ENCODE measurements around the gene LMOD3.
A peak's percentile ranks its signal among the peaks of the same experiment; 100 is the strongest.

Gene LMOD3

DNA sequence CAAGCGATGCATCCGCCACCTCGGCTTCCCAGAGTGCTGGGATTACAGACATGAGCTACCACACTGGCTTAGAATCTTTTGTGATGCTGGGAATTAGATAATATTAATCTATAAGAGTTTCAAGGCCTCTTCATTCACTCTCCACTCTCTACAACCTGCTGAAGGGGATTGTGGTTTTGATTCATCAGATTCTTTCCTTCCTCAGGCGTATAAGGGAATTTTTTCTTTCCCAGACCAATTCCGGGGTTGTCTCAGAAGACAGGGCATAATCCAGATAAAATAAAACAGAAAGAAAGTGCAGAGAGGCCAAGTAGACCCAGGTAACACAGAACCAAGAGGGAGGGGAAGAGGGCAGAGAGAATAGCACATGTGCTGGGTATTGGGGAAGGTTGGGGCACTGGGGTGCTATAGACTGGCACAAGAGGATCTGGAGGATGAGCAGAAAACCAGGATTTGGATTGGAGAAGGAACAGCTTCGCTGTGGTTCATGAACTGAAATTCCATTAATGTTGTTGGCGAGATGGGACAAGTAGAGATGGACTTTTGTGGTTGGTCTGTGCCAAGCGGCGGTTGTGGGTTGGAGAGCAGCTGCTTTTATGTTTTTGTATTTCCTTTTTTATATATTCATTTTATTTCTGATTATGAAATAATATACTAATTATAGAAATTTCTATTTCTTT, 24.8 kb downstream of the LMOD3 start:
- Mint-ChIP-seq H3K27me3 (no peaks in the 10 kb centered on the region), H3K36me3 (ENCODE audit: insufficient read depth) (peaks cover 58% of the 10 kb centered on the region), H3K4me1 (ENCODE audit: low read depth in 2 of 2) (peaks cover 57 to 69% of the 10 kb centered on the region in 2 donors), H3K9me3 (no peaks in the 10 kb centered on the region), H3K27ac (peak overlapping the region; percentile 96 to 99), H3K4me3 (peak overlapping the region; percentile 24 to 52)
- DNase-seq, result no peak
- ATAC-seq (replicated peaks), result no peak

GRCh38 chr3:69096299-69096698, 26.1 kb downstream of the LMOD3 start:
- Mint-ChIP-seq H3K27ac (peak overlapping the region; percentile 96 to 99), H3K27me3 (no peaks in the 10 kb centered on the region), H3K9me3 (no peaks in the 10 kb centered on the region), H3K36me3 (ENCODE audit: insufficient read depth) (peaks cover 53% of the 10 kb centered on the region), H3K4me3 (peak overlapping the region; percentile 36 to 96), H3K4me1 (ENCODE audit: low read depth in 2 of 2) (peaks cover 66 to 73% of the 10 kb centered on the region in 2 donors)
- DNase-seq, result no peak
- ATAC-seq (replicated peaks), result no peak

- Mint-ChIP-seq H3K4me1 (ENCODE audit: low read depth in 2 of 2) (peaks cover 68 to 77% of the 10 kb centered on the region in 2 donors), H3K9me3 (no peaks in the 10 kb centered on the region), H3K27me3 (no peaks in the 10 kb centered on the region), H3K36me3 (ENCODE audit: insufficient read depth) (peaks cover 54% of the 10 kb centered on the region), H3K4me3 (peak overlapping the region; percentile 78 to 96), H3K27ac (peak overlapping the region; percentile 96 to 99)
- DNase-seq (no peak), ATAC-seq (replicated peaks) (no peak)
Observed at GRCh38 chr3:69095636-69096035, 26.8 kb downstream of the LMOD3 start.

GRCh38 chr3:69094467-69095205, 27.8 kb downstream of the LMOD3 start:
- ATAC-seq (replicated peaks), result peak; percentile 11
- peak overlapping the region; percentile 80 to 96 for H3K4me3 Mint-ChIP-seq
- DNase-seq, result no peak
- peak overlapping the region; percentile 96 to 99 for H3K27ac Mint-ChIP-seq
- no peaks in the 10 kb centered on the region for H3K27me3 Mint-ChIP-seq
- H3K4me1 Mint-ChIP-seq (ENCODE audit: low read depth in 2 of 2), result peaks cover 70 to 77% of the 10 kb centered on the region in 2 donors
- H3K9me3 Mint-ChIP-seq, result no peaks in the 10 kb centered on the region
- peaks cover 47% of the 10 kb centered on the region for H3K36me3 Mint-ChIP-seq (ENCODE audit: insufficient read depth)

DNA sequence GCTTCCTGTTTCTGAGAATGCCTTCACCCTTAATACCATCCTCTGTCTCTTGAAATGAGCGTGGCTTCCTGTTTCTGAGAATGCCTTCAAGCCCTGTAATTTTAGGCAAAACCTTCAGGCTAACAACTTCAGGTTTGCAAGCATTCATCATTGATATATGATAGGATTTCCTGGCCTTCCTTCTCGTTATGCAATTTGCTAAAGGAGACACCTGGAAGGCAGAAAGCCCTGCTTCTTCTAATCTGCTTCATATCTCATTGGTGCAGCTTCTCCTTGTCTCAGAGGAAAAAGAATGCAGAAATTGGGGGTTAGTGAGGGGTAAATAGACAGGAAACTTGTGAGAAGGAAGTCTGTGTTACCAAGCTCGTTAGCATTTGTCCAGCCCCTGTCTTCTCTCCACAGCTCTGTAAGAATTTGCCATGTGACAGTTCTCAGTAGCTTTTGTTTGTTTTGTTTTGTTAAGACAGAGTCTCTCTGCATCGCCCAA, 30.3 kb downstream of the LMOD3 start:
- Mint-ChIP-seq H3K36me3 (ENCODE audit: insufficient read depth) (peaks cover 31% of the 10 kb centered on the region), H3K27ac (peak overlapping the region; percentile 96 to 99), H3K27me3 (no peaks in the 10 kb centered on the region), H3K9me3 (no peaks in the 10 kb centered on the region), H3K4me3 (peak overlapping the region; percentile 80 to 96), H3K4me1 (ENCODE audit: low read depth in 2 of 2) (peaks cover 66 to 72% of the 10 kb centered on the region in 2 donors)
- peak in 1 of 3 experiments; percentile 36 for DNase-seq
- ATAC-seq (replicated peaks), result peak; percentile 72

DNA sequence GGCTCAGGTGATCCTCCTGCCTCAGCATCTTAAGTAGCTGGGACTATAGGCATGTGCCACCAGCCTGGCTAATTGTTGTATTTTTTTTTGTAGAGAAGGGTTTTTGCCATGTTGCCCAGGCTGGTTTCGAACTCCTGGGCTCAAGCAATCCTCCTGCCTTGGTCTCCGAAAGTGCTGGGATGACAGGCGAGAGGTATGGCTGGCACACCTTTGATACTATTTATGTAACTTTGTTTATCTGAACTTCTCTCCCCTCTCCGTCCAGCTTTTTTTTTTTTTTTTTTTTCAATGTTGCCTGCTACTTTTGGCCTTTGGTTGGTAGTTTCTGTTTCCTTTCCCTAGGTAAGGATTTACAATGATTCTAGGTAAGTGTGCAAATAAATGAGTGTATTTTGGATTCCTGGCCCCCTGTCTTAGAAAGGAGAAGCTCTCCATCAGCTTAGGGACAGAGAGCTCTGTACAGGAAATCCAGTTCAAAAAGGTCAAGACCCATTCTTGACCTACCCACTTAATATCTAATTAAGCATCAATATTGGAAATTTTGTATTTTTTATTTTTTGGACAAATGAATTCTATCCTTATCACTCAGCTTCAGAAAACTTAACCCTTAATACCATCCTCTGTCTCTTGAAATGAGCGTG, 30.9 kb downstream of the LMOD3 start:
- DNase-seq, result no peak
- H3K27me3 Mint-ChIP-seq, result no peaks in the 10 kb centered on the region
- ATAC-seq (replicated peaks), result no peak
- peaks cover 63 to 70% of the 10 kb centered on the region in 2 donors for H3K4me1 Mint-ChIP-seq (ENCODE audit: low read depth in 2 of 2)
- peak overlapping the region; percentile 80 to 96 for H3K4me3 Mint-ChIP-seq
- peaks cover 26% of the 10 kb centered on the region for H3K36me3 Mint-ChIP-seq (ENCODE audit: insufficient read depth)
- peak overlapping the region; percentile 96 to 99 for H3K27ac Mint-ChIP-seq
- H3K9me3 Mint-ChIP-seq, result no peaks in the 10 kb centered on the region

- Mint-ChIP-seq H3K27ac (peak overlapping the region; percentile 96 to 99), H3K4me1 (ENCODE audit: low read depth in 2 of 2) (peaks cover 59 to 67% of the 10 kb centered on the region in 2 donors), H3K4me3 (peak overlapping the region; percentile 96 to 97), H3K36me3 (ENCODE audit: insufficient read depth) (peaks cover 25% of the 10 kb centered on the region), H3K9me3 (no peaks in the 10 kb centered on the region), H3K27me3 (no peaks in the 10 kb centered on the region)
- ATAC-seq (replicated peaks) (no peak), DNase-seq (no peak)
Observed at GRCh38 chr3:69090021-69090420, 32.4 kb downstream of the LMOD3 start.

GRCh38 chr3:69088063-69088462, 34.3 kb downstream of the LMOD3 start:
- no peaks in the 10 kb centered on the region for H3K9me3 Mint-ChIP-seq
- peaks cover 19% of the 10 kb centered on the region for H3K36me3 Mint-ChIP-seq (ENCODE audit: insufficient read depth)
- H3K4me1 Mint-ChIP-seq (ENCODE audit: low read depth in 2 of 2), result peaks cover 54 to 66% of the 10 kb centered on the region in 2 donors
- DNase-seq (no peak), ATAC-seq (replicated peaks) (no peak)
- H3K27ac Mint-ChIP-seq, result peak overlapping the region; percentile 96 to 99
- no peaks in the 10 kb centered on the region for H3K27me3 Mint-ChIP-seq
- peak overlapping the region; percentile 96 to 97 for H3K4me3 Mint-ChIP-seq

DNA sequence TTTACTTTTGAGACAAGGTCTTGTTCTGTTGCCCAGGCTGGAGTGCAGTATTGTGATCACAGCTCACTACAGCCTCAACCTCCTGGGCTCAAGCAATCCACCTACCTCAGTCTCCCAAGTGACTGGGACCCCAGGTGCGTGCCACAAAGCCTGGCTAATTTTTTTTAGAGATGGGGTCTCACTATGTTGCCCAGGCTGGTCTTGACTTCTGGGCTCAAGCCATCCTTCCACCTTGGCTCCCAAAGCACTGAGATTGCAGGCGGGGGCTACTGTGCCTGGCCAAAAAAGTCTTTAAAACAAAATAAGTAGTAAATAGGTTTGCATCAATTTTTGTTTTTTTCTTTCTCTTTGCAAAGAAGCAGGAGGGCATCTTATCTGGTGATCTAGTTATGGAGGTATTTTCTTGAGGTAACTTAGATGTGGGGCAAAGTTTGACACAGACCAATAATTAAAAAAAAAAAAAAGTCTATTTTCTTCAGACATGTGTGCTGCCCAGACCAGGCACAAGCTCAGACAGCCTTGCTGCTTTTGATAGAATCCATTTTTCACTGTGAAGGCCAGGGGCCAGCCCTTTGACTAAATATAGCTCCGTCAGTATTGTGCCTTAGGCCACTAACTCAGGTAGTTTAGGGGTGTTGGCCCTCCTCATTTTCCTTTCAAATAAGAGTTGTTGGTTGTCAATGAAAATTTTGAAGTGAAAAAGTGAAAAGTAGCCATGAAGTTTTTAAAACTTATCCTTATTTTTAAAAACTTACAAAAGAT, 35.2 kb downstream of the LMOD3 start:
- Mint-ChIP-seq H3K27ac (peak overlapping the region; percentile 96 to 99), H3K4me1 (ENCODE audit: low read depth in 2 of 2) (peaks cover 53 to 68% of the 10 kb centered on the region in 2 donors), H3K27me3 (no peaks in the 10 kb centered on the region), H3K36me3 (ENCODE audit: insufficient read depth) (peaks cover 19% of the 10 kb centered on the region), H3K9me3 (no peaks in the 10 kb centered on the region), H3K4me3 (peak overlapping the region; percentile 96 to 97)
- DNase-seq (no peak), ATAC-seq (replicated peaks) (no peak)

DNA sequence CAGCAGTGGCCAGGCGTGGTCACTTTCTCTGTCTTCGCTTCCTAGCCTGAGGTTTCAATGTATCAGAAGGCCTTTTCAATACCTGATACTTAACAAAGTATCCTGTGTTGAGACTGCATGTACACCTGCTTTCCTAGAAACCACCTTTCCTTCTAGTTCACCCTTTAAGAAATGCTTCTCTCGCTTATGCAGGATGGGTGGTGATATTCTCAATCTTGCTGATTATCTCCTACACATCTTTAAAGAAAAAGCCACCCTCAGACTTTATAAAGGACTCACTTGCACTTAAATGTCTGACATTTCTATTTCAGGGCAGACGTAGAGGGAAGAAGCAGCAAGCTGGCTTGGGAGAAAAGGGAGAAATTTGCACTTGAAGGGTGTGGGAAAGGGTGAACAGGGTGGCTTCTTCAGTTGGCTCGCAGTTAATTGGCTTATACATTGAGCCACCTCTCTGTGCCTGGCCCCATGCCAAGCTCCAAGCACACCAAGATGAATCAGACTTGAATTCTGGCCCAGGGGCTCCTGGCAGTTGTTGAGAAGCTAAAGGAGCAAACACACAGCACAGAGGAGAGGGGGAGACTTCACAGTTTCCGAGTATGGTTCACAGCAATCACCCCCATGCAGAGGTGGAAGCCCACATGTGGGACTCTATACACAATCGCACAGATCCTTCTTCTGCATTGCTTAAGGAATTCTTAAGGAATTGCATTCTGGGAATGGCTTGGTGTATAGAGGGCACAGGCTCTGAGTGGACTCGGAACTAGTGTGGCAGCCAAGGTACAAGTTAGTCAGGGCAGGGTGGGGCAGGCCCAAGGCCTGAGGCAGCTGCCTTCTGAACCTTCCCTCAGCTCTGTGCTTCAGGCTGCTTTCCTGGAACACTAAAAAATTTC, 36.3 kb downstream of the LMOD3 start:
- H3K4me1 Mint-ChIP-seq (ENCODE audit: low read depth in 2 of 2), result peaks cover 52 to 69% of the 10 kb centered on the region in 2 donors
- peak overlapping the region; percentile 95 to 96 for H3K27ac Mint-ChIP-seq
- H3K27me3 Mint-ChIP-seq, result no peaks in the 10 kb centered on the region
- H3K9me3 Mint-ChIP-seq, result no peaks in the 10 kb centered on the region
- H3K36me3 Mint-ChIP-seq (ENCODE audit: insufficient read depth), result peaks cover 11% of the 10 kb centered on the region
- no peak for ATAC-seq (replicated peaks)
- peak overlapping the region; percentile 96 to 97 for H3K4me3 Mint-ChIP-seq
- peak; percentile 28 to 35 (median 33) for DNase-seq

DNA sequence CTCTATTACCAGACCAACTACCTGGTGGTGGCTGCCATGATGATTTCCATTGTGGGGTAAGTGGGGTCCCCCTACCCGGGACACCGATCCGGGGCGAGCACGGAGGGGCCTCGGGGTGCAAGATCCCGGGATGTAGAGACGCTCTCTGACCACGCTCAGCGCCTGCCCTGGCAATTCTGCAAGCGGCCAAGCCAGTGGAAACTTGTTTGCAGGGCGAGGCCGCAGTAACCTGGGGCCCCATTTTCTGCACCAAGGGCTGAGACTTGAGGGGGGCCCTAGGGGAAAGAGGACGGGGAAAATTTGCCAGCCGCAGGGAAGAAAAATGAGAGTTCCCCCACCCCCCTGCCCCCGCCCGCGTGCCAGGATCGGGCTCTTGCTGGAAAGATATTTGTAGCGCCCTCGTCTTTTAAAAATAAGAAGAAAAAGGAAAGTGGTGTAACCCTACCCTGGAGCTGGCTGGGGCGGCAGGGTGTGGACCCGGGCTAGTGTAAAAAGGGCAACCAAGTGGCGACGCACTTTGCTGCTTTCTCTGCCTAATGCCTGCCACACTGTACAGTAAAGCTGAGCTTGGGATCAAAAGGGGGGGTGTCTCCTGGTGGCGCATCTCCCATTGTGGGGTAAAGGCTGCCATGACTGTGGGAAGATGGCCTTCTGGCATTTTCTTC, 37.1 kb downstream of the LMOD3 start:
- ATAC-seq (replicated peaks), result peak; percentile 9
- peak overlapping the region; percentile 96 to 97 for H3K4me3 Mint-ChIP-seq
- DNase-seq, result no peak

More for the DNA sequence above, 37.1 kb downstream of the LMOD3 start:
- Mint-ChIP-seq H3K9me3 (no peaks in the 10 kb centered on the region), H3K4me1 (ENCODE audit: low read depth in 2 of 2) (peaks cover 46 to 69% of the 10 kb centered on the region in 2 donors), H3K27ac (peak overlapping the region; percentile 95 to 96), H3K36me3 (ENCODE audit: insufficient read depth) (peaks cover 10% of the 10 kb centered on the region), H3K27me3 (no peaks in the 10 kb centered on the region)
